Measurements from ENCODE around the gene POC1A. TPM values are rescaled to one million over a fixed set of nuclear protein-coding genes. Genes with fewer than 3 reads are reported as not detected.

The POC1A gene
- total RNA-seq, 2 experiments from 2014 or later: 23.4 to 26.1 TPM

DNA sequence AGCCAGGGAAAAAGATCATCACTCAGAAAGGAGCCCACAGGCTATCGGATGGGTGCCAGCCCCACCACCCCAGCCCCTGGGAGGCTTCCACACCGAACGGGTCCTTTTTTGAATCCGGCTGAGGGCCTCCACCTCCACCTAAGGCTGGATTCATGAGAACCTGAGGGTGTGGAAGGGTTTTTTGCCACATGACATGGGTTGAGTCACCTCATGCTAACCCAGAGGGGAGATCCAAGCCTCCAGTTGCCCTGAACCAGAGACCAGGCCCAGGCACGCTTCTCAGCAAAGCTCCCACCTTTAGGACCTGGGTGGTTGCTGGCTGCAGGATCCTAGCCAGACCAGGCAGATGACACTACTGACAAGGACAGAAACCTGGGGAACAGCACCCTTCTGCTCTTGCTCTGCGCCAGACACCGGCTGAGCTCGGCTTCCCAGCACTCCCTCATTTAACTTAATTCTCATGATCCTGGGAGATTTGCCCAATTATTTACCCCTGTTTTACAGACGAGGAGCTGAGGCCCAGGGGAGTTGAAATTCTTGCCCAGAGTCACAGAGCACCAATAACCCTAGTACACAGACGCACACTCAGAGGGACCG lies 123.4 kb downstream of the POC1A start:
- Mint-ChIP-seq H3K4me1 (no peaks in the 10 kb centered on the region), H3K27ac (no peak overlapping the region), H3K9me3 (ENCODE audit: low read depth) (no peaks in the 10 kb centered on the region), H3K4me3 (no peak overlapping the region), H3K27me3 (no peaks in the 10 kb centered on the region), H3K36me3 (ENCODE audit: low read depth) (no peaks in the 10 kb centered on the region)
- intact Hi-C loops (cut with DNase I, micrococcal nuclease): loop anchor here in 1 of 2 experiments (10.0 kb wide), 1 partner anchor 354 kb away; no protein-coding TSS in a partner anchor
- DNase-seq: no peak
- ChIA-PET POLR2A (no interaction called here), CTCF (interaction anchor here (0.5 to 1.4 kb wide), 4 partner anchors 18 to 70 kb away, joined by 3 read pairs; no protein-coding TSS in a partner anchor)
- ATAC-seq: no peak

DNA sequence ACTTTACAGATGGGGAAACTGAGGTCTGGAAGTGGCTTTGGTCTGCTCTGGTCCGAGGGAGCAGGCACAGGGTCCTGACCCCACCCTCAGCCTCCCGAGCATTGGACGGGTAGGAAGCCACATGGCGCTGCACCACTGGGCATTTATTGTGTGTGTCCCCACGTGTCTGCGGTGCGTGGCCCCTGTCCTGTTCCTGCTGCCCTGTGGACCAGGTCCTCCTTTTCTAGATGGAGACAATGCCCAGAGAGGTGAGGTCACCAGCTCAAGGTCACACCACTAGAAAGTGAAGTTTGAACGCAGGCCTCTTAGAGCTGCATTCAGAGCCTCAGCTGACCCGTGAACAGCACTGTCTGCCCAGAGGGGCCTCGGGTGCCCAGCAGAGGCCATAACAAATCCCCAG lies 124.7 kb downstream of the POC1A start:
- DNase-seq: no peak
- intact Hi-C loops (cut with DNase I, micrococcal nuclease): no loop called here
- no peaks in the 10 kb centered on the region for H3K9me3 Mint-ChIP-seq (ENCODE audit: low read depth)
- no peak for ATAC-seq
- no peak overlapping the region for H3K4me3 Mint-ChIP-seq
- ChIA-PET CTCF (interaction anchor here (0.6 to 1.5 kb wide), 2 partner anchors 29 to 102 kb away, joined by 3 read pairs; no protein-coding TSS in a partner anchor), POLR2A (no interaction called here)
- H3K27ac Mint-ChIP-seq: no peak overlapping the region
- H3K4me1 Mint-ChIP-seq: no peaks in the 10 kb centered on the region
- H3K27me3 Mint-ChIP-seq: no peaks in the 10 kb centered on the region
- H3K36me3 Mint-ChIP-seq (ENCODE audit: low read depth): no peaks in the 10 kb centered on the region

DNA sequence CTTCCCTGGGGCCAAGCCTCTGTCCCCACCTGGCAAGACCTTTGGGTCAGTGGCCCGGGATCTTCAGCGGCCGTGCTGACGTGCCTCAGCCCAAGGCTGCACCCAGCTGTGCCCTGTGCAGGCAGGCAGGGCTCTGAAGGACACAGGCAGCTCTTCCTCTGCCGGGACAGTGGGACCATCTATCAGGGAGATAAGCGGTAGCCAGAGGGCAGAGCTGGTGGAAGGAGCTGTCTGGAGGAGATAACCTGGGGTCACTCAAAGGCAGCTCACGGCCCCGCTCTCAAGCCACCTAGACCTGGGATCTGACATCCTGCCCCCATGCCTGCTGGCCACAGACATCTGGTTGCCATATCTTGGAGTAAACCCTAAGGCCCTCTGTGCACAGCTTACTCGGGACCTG lies 125.2 kb downstream of the POC1A start:
- H3K27ac Mint-ChIP-seq: no peak overlapping the region
- no peak for ATAC-seq
- no peaks in the 10 kb centered on the region for H3K9me3 Mint-ChIP-seq (ENCODE audit: low read depth)
- no peaks in the 10 kb centered on the region for H3K4me1 Mint-ChIP-seq
- H3K4me3 Mint-ChIP-seq: no peak overlapping the region
- POLR2A ChIA-PET: interaction anchor here (0.6 kb wide), 1 partner anchor 55 kb away, joined by 4 read pairs; no protein-coding TSS in a partner anchor
- no peaks in the 10 kb centered on the region for H3K36me3 Mint-ChIP-seq (ENCODE audit: low read depth)
- CTCF ChIA-PET: interaction anchor here (1.5 kb wide), 1 partner anchor 28 kb away, joined by 3 read pairs; no protein-coding TSS in a partner anchor
- no peak for DNase-seq
- no peaks in the 10 kb centered on the region for H3K27me3 Mint-ChIP-seq
- intact Hi-C loops (cut with DNase I, micrococcal nuclease): no loop called here

DNA sequence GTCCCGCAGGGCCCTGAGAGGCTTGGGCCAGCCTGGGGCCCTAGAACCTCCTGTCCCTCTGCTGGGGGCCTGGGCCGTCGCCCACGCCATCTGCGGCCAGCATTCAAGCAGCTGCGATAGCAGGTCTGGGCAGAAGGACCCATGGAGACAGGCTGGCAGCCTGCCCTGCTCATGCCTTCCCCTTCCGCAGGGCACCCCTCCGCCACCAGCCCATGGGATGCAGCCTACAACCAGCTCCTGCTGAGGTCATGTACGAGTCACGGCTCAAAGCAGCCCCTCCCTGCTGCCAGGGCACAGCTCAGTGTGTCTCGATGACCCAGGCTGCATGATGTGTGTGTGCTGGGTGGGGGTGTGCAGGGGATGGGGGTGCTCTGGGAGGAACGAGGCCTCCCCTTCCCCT lies 125.7 kb downstream of the POC1A start:
- Mint-ChIP-seq H3K36me3 (ENCODE audit: low read depth) (no peaks in the 10 kb centered on the region), H3K27me3 (no peaks in the 10 kb centered on the region), H3K4me3 (no peak overlapping the region), H3K4me1 (no peaks in the 10 kb centered on the region), H3K27ac (no peak overlapping the region), H3K9me3 (ENCODE audit: low read depth) (no peaks in the 10 kb centered on the region)
- intact Hi-C loops (cut with DNase I, micrococcal nuclease): no loop called here
- DNase-seq (no peak), ATAC-seq (no peak)
- ChIA-PET CTCF (interaction anchor here (1.5 kb wide), 1 partner anchor 28 kb away, joined by 3 read pairs; no protein-coding TSS in a partner anchor), POLR2A (interaction anchor here (0.6 kb wide), 1 partner anchor 55 kb away, joined by 4 read pairs; no protein-coding TSS in a partner anchor)

DNA sequence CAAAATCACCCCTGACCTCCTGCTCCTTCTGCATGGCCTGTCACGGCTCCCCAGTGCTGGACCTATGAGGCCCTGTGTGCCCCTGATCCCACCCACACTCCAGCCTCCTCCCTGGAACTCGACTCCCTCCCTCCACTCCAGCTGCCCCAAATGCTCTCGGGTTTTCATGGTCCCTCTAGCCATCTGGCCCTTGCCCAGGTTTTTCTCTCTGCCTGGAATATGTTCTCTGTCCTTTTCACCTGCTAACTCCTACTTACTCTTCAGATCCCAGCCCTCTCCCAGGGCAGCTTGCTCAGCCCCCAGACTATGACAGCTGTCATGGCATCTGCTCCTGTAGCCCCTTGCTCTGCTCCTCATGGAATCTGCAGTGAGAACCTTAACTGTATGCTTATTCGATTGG lies 128.2 kb downstream of the POC1A start:
- DNase-seq: no peak
- Mint-ChIP-seq H3K36me3 (ENCODE audit: low read depth) (no peaks in the 10 kb centered on the region), H3K4me3 (no peak overlapping the region), H3K4me1 (no peaks in the 10 kb centered on the region), H3K27ac (no peak overlapping the region), H3K9me3 (ENCODE audit: low read depth) (no peaks in the 10 kb centered on the region), H3K27me3 (no peaks in the 10 kb centered on the region)
- ChIA-PET POLR2A (no interaction called here), CTCF (no interaction called here)
- no peak for ATAC-seq
- intact Hi-C loops (cut with DNase I, micrococcal nuclease): no loop called here

DNA sequence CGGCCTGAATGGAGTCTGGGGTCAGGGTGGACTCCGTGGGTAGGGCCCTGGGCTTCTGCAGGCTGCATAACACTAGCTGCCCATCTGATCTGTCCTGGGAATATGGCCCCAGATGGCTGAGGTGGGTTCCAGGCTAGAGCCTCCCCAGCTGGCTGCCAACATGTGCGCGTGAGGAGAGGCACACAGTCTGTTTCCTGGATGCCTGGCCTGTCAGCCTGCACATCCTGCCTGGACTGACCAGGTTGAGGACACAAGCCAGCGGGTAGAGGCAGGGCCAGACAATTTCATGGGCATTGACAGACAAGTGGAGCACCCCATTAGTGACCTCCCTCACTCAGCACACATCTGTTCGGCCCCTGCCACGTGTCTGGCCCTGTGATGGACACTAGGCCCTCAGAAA lies 128.8 kb downstream of the POC1A start:
- ATAC-seq (no peak), DNase-seq (no peak)
- Mint-ChIP-seq H3K27ac (no peak overlapping the region), H3K9me3 (ENCODE audit: low read depth) (no peaks in the 10 kb centered on the region), H3K4me3 (no peak overlapping the region), H3K27me3 (no peaks in the 10 kb centered on the region), H3K4me1 (no peaks in the 10 kb centered on the region), H3K36me3 (ENCODE audit: low read depth) (no peaks in the 10 kb centered on the region)
- intact Hi-C loops (cut with DNase I, micrococcal nuclease): no loop called here
- POLR2A ChIA-PET: no interaction called here
- CTCF ChIA-PET: no interaction called here

Other genes with a start within 250 kb of the POC1A start
- 10 to 100 TPM; 38.2 to 39.3 TPM for gene RRP9, start 212.5 kb downstream of the POC1A start, total RNA-seq
- gene PARP3, start 212.1 kb downstream of the POC1A start, total RNA-seq: 10 to 100 TPM; 10.6 to 12.2 TPM
- not detected for gene GPR62, start 199.0 kb downstream of the POC1A start, total RNA-seq
- gene PCBP4, start 187.0 kb downstream of the POC1A start, total RNA-seq: 10 to 100 TPM; 12.5 to 13.6 TPM
- 10 to 100 TPM; 62.4 to 65.0 TPM for gene ABHD14B, start 180.4 kb downstream of the POC1A start, total RNA-seq
- 1 to 10 TPM; 6.3 to 7.5 TPM for gene ABHD14A, start 179.4 kb downstream of the POC1A start, total RNA-seq
- 10 to 100 TPM; 61.5 to 90.0 TPM for gene ACY1, start 170.9 kb downstream of the POC1A start, total RNA-seq
- gene RPL29, start 158.5 kb downstream of the POC1A start, total RNA-seq: 1,000 to 10,000 TPM; 1,975 to 2,071 TPM
- gene DUSP7, start 97.9 kb downstream of the POC1A start, total RNA-seq: 10 to 100 TPM; 17.1 to 20.3 TPM
- gene ALAS1, start 43.7 kb upstream of the POC1A start, total RNA-seq: 10 to 100 TPM; 52.8 to 68.7 TPM
- under 1 TPM; 0.59 to 0.74 TPM for gene TLR9, start 71.2 kb upstream of the POC1A start, total RNA-seq
- 10 to 100 TPM; 85.0 to 93.5 TPM for gene TWF2, start 84.7 kb upstream of the POC1A start, total RNA-seq
- gene PPM1M, start 91.3 kb upstream of the POC1A start, total RNA-seq: 10 to 100 TPM; 52.9 to 59.2 TPM
- 100 to 1,000 TPM in 1 of 2 experiments, 10 to 100 TPM in 1; 95.2 to 113 TPM for gene WDR82, start 124.2 kb upstream of the POC1A start, total RNA-seq
- 10 to 100 TPM; 13.3 to 18.8 TPM for gene GLYCTK, start 133.4 kb upstream of the POC1A start, total RNA-seq
- 10 to 100 TPM in 1 of 2 experiments, 1 to 10 TPM in 1; 7.4 to 10.1 TPM for gene DNAH1, start 161.9 kb upstream of the POC1A start, total RNA-seq